DOHH2 (cell line): Measurements from ENCODE around the gene DNER.
A peak's percentile ranks its signal among the peaks of the same experiment; 100 is the strongest.

Experiments
- H3F3A ChIP-seq: fragments of 200-600 bp; sonication (generic), shearing (Covaris generic); 2 replicates; pipeline ENCODE4 v1.6.0; 2016; ENCODE audit warnings: antibody characterized with exemption, mild to moderate bottlenecking; ENCODE audit not compliant: control insufficient read depth, insufficient read depth
- H3K27ac ChIP-seq: fragments of 200-600 bp; sonication (generic); 2 replicates; pipeline ENCODE4 v1.5.1; 2014; ENCODE audit warnings: low read depth, mild to moderate bottlenecking, low read length, moderate library complexity
- H3K27me3 ChIP-seq: fragments of 200-600 bp; sonication (generic); 2 replicates; pipeline ENCODE4 v1.6.1; 2014; ENCODE audit warnings: mild to moderate bottlenecking, low read length, mixed read lengths; ENCODE audit not compliant: control insufficient read depth
- H3K36me3 ChIP-seq: fragments of 200-600 bp; sonication (generic); 2 replicates; pipeline ENCODE4 v1.6.1; 2014; ENCODE audit warnings: mild to moderate bottlenecking, low read length, moderate library complexity, mixed read lengths; ENCODE audit not compliant: control insufficient read depth
- H3K4me1 ChIP-seq: fragments of 200-600 bp; sonication (generic); 2 replicates; pipeline ENCODE4 v1.6.1; 2014; ENCODE audit warnings: mild to moderate bottlenecking, low read length, mixed read lengths; ENCODE audit not compliant: control insufficient read depth
- H3K4me2 ChIP-seq: fragments of 200-600 bp; sonication (generic); 2 replicates; pipeline ENCODE4 v1.6.0; 2014; ENCODE audit warnings: mild to moderate bottlenecking, low read length, moderate library complexity
- H3K4me3 ChIP-seq: fragments of 200-600 bp; sonication (generic); 2 replicates; pipeline ENCODE4 v1.5.1; 2014; ENCODE audit warnings: mild to moderate bottlenecking, low read length, mixed read lengths
- H3K79me2 ChIP-seq: fragments of 200-600 bp; sonication (generic); 2 replicates; pipeline ENCODE4 v1.6.1; 2014; ENCODE audit warnings: mild to moderate bottlenecking, low read length, mixed read lengths; ENCODE audit not compliant: control insufficient read depth
- H3K9me2 ChIP-seq: fragments of 200-600 bp; sonication (generic); replicated peaks from 2 replicates; pipeline ENCODE4 v1.6.1; 2014; ENCODE audit warnings: mild to moderate bottlenecking, low read length, mixed read lengths; ENCODE audit not compliant: control insufficient read depth
- H3K9me3 ChIP-seq: fragments of 200-600 bp; sonication (generic); 2 replicates; pipeline ENCODE4 v1.6.1; 2014; ENCODE audit warnings: antibody characterized with exemption, low read length, mixed read lengths; ENCODE audit not compliant: control insufficient read depth, insufficient read depth
- H4K20me1 ChIP-seq: fragments of 200-600 bp; sonication (generic); 2 replicates; pipeline ENCODE4 v1.6.0; 2014; ENCODE audit warnings: low read depth, mild to moderate bottlenecking, antibody characterized with exemption, low read length, moderate library complexity; ENCODE audit not compliant: control insufficient read depth, insufficient read depth
- EZH2phosphoT487 ChIP-seq: fragments of 200-600 bp; sonication (generic); IDR thresholded peaks from 2 replicates; pipeline ENCODE4 v1.6.1; 2017; ENCODE audit warnings: borderline replicate concordance, mild to moderate bottlenecking, antibody characterized with exemption, low read length, moderate library complexity, mixed read lengths
- TF ChIP-seq, protein P1 (sequence below): fragments of 200-600 bp; sonication (generic); IDR thresholded peaks from one replicate; pipeline ENCODE4 v1.5.1; 2014; ENCODE audit warnings: antibody characterized with exemption, mild to moderate bottlenecking, low read depth, low read length; ENCODE audit not compliant: poor library complexity, severe bottlenecking

The DNER gene

DNA sequence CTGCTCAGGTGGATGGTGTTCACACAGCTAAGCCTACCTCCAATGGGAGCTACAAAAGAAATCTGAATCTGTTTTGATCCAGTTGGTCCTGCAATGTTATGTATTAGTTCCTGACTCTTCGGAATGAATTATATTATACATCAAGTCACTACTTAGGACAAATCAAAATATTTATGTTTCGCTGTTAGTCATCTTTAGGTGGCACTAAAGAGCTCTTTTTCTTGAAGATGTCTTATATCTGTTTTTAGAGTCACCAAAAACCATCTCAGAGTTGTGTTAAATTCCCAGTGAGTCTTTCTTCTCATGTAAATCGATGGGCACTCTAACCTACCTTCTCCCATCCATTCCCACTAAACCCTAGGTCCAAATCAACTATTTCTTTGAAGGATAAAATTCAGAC is 2.2 kb downstream of the DNER start:
- H3K9me3 ChIP-seq: no peaks in the 10 kb centered on the region
- peaks cover 79% of the 10 kb centered on the region for H3K27me3 ChIP-seq
- no peaks in the 10 kb centered on the region for H3K36me3 ChIP-seq
- H3K9me2 ChIP-seq: no peaks in the 10 kb centered on the region
- H3K4me1 ChIP-seq: peaks cover 16% of the 10 kb centered on the region
- no peak overlapping the region for H3K27ac ChIP-seq
- H3F3A ChIP-seq: no peaks in the 10 kb centered on the region; the same call in 1 of the 2 replicates
- H3K79me2 ChIP-seq: no peaks in the 10 kb centered on the region
- H3K4me2 ChIP-seq: no peak overlapping the region
- TF ChIP-seq EZH2phosphoT487: no peak
- TF ChIP-seq, protein P1, sequence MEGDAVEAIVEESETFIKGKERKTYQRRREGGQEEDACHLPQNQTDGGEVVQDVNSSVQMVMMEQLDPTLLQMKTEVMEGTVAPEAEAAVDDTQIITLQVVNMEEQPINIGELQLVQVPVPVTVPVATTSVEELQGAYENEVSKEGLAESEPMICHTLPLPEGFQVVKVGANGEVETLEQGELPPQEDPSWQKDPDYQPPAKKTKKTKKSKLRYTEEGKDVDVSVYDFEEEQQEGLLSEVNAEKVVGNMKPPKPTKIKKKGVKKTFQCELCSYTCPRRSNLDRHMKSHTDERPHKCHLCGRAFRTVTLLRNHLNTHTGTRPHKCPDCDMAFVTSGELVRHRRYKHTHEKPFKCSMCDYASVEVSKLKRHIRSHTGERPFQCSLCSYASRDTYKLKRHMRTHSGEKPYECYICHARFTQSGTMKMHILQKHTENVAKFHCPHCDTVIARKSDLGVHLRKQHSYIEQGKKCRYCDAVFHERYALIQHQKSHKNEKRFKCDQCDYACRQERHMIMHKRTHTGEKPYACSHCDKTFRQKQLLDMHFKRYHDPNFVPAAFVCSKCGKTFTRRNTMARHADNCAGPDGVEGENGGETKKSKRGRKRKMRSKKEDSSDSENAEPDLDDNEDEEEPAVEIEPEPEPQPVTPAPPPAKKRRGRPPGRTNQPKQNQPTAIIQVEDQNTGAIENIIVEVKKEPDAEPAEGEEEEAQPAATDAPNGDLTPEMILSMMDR: peak; percentile 23
- H3K4me3 ChIP-seq: no peak overlapping the region
- H4K20me1 ChIP-seq: no peaks in the 10 kb centered on the region

DNA sequence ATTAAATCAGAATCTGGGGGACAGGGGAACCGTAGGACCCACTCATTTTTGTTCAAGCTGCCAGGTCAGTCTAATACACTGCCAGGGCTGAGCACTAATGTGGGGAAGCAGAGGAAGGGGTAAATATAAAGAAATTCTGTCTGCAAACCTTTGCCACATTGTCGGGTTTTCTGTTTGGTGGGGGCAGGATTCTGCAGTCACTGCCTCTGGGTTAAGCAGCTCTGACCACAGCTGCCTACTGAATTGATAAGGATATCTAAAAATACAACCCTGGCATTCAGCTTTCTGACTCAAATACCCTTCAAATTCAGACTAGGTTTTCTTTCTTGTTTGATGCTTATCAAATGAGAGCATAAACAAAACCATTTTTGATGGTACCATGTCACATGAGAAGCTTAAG is 6.0 kb downstream of the DNER start:
- Histone ChIP-seq H3K27ac (no peak overlapping the region), H3F3A (no peaks in the 10 kb centered on the region), H3K4me1 (no peaks in the 10 kb centered on the region), H3K4me2 (no peak overlapping the region), H4K20me1 (no peaks in the 10 kb centered on the region), H3K36me3 (no peaks in the 10 kb centered on the region), H3K27me3 (peaks cover 58% of the 10 kb centered on the region), H3K9me2 (no peaks in the 10 kb centered on the region), H3K4me3 (no peak overlapping the region), H3K9me3 (no peaks in the 10 kb centered on the region), H3K79me2 (no peaks in the 10 kb centered on the region)
- TF ChIP-seq, protein P1: no peak
- TF ChIP-seq EZH2phosphoT487: no peak

DNA sequence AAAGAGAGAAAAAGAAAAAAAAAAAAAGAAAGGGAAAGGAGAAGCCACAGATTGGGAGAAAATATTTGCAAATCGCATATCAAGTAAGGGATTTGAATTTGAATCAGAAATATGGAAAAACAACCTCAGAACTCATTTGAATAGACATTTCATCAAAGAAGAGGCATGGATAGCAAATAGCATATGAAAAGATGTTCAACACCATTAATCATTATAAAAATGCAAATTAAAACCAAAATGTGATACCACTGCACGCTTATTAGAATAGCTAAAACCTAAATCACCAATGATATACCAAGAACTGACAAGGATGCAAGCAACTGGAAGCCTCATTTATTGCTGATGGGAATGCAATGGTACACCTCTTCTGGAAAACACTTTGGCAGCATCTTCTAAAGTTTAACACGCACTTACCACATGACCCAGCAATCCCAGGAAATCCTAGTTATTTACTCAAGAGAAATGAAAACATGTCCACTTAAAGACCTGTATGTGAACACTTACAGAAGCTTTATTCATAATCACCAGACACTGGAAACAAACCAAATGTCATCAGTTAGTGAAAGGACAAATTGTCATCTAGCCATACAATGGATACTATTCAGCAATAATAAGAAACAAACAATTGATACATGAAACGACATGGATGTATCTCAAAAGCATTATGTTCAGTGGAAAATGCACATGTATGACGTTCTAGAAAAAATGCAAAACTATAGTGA is 10.3 kb downstream of the DNER start:
- H3K27me3 ChIP-seq: peaks cover 19% of the 10 kb centered on the region
- no peaks in the 10 kb centered on the region for H3K9me3 ChIP-seq
- H3K4me3 ChIP-seq: no peak overlapping the region
- H3K4me2 ChIP-seq: no peak overlapping the region
- H3K27ac ChIP-seq: no peak overlapping the region
- no peak for TF ChIP-seq EZH2phosphoT487
- TF ChIP-seq, protein P1: no peak
- H3K36me3 ChIP-seq: no peaks in the 10 kb centered on the region
- no peaks in the 10 kb centered on the region for H3K79me2 ChIP-seq
- no peaks in the 10 kb centered on the region for H3K4me1 ChIP-seq
- no peaks in the 10 kb centered on the region for H3K9me2 ChIP-seq
- no peaks in the 10 kb centered on the region for H4K20me1 ChIP-seq
- H3F3A ChIP-seq: no peaks in the 10 kb centered on the region
